A673 (cell line): ENCODE data around the gene SPRED3. TPM values are rescaled to one million over a fixed set of nuclear protein-coding genes. Genes with fewer than 3 reads are reported as not detected.

Source experiments
- BruUV-seq: library from RNA; stranded (reverse); fragments of 400-500 nt; replicated peaks from 2 replicates; lab custom pipeline; 2021; lab: Mats Ljungman, UMichigan
- CTCF ChIA-PET: fragments of 300-600 bp; sonication (Branson Sonifier 250); formaldehyde crosslinking; loops from one replicate; lab custom pipeline; 2022; ENCODE audit warnings: antibody characterized with exemption; lab: Charles Lee
- POLR2A ChIA-PET: fragments of 300-600 bp; sonication (Branson Sonifier 250); formaldehyde crosslinking; loops from one replicate; lab custom pipeline; 2022; ENCODE audit warnings: antibody characterized with exemption; ENCODE audit not compliant: low non-redundant PET; lab: Charles Lee
- DNase-seq: peaks from one replicate; pipeline ENCODE4 v3.0.0-alpha.2; 2015; ENCODE audit warnings: low spot score
- H3K27ac ChIP-seq: fragments of 200-600 bp; sonication (generic); 2 replicates; pipeline ENCODE4 v1.5.1; 2016; ENCODE audit warnings: mixed run types, low read depth, mild to moderate bottlenecking, mixed read lengths, antibody characterized with exemption, low read length; ENCODE audit not compliant: poor library complexity, severe bottlenecking
- H3K27me3 ChIP-seq: fragments of 200-600 bp; sonication (generic); replicated peaks from 2 replicates; pipeline ENCODE4 v1.6.1; 2017; ENCODE audit warnings: mixed run types, low read depth, mild to moderate bottlenecking, mixed read lengths, antibody characterized with exemption, low read length; ENCODE audit not compliant: insufficient read depth, poor library complexity
- H3K36me3 ChIP-seq: fragments of 200-600 bp; sonication (generic); 2 replicates; pipeline ENCODE4 v1.6.1; 2016; ENCODE audit warnings: mixed run types, mild to moderate bottlenecking, mixed read lengths, antibody characterized with exemption, low read length; ENCODE audit not compliant: insufficient read depth, poor library complexity, severe bottlenecking
- H3K4me1 ChIP-seq: fragments of 200-600 bp; sonication (generic); 2 replicates; pipeline ENCODE4 v1.6.1; 2017; ENCODE audit warnings: mixed run types, mild to moderate bottlenecking, mixed read lengths, antibody characterized with exemption, low read length; ENCODE audit not compliant: insufficient read depth, poor library complexity, severe bottlenecking
- H3K4me3 ChIP-seq: fragments of 200-600 bp; sonication (generic); 2 replicates; pipeline ENCODE4 v1.5.1; 2016; ENCODE audit warnings: low read depth, mixed run types, mild to moderate bottlenecking, mixed read lengths, low read length; ENCODE audit not compliant: poor library complexity, severe bottlenecking
- H3K9me3 ChIP-seq: fragments of 200-600 bp; sonication (generic); 2 replicates; pipeline ENCODE4 v1.6.1; 2016; ENCODE audit warnings: mixed run types, low read depth, mild to moderate bottlenecking, mixed read lengths, antibody characterized with exemption, low read length; ENCODE audit not compliant: poor library complexity, severe bottlenecking
- EZH2 ChIP-seq: fragments of 200-600 bp; sonication (generic); IDR thresholded peaks from 2 replicates; pipeline ENCODE4 v1.6.1; 2017; ENCODE audit warnings: borderline replicate concordance, low read depth, mild to moderate bottlenecking, mixed read lengths, antibody characterized with exemption, low read length; ENCODE audit not compliant: poor library complexity, severe bottlenecking
- intact Hi-C: fragments of 100-400 bp; cut with micrococcal nuclease; formaldehyde crosslinking; loops from one replicate; pipeline ENCODE4 v1.10.0; 2022; ENCODE audit not compliant: unreplicated experiment
- total RNA-seq: library from RNA; stranded (reverse); gene quantifications from 2 replicates; pipeline ENCODE4 v1.2.3, GENCODE V29; 2021
- TF ChIP-seq, protein P1 (sequence below): fragments of 300-800, 200-600 bp; sonication (generic); conservative IDR thresholded peaks from 2 replicates; pipeline ENCODE4 v1.5.1; 2017; ENCODE audit warnings: low read depth, mild to moderate bottlenecking, antibody characterized with exemption, low read length, moderate library complexity, mixed read lengths

Gene SPRED3
- total RNA-seq, 1 experiment from 2014 or later: 6.2 TPM

DNA sequence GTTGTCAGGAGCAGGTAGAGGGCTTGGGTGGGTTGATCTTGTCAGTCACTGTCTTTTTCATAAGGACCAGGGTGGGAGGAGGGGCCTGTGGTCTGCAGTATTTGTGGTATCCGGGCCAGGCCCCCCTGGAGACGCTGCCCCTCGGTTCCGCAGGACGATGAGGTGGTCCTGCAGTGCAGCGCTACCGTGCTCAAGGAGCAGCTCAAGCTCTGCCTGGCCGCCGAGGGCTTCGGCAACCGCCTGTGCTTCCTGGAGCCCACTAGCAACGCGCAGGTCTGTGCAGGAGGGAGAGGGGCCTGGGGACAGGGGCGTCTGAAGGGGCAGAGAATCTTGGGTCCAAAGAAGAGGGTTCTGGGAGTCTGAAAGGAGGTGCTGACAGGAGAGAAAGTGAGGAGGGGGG is 52.1 kb downstream of the SPRED3 start:
- no peak for DNase-seq
- Histone ChIP-seq H3K27me3 (no peaks in the 10 kb centered on the region), H3K36me3 (no peaks in the 10 kb centered on the region), H3K27ac (no peak overlapping the region), H3K9me3 (no peaks in the 10 kb centered on the region), H3K4me3 (no peak overlapping the region), H3K4me1 (no peaks in the 10 kb centered on the region)
- intact Hi-C loops: no loop called here
- no peak for TF ChIP-seq EZH2
- TF ChIP-seq, protein P1, sequence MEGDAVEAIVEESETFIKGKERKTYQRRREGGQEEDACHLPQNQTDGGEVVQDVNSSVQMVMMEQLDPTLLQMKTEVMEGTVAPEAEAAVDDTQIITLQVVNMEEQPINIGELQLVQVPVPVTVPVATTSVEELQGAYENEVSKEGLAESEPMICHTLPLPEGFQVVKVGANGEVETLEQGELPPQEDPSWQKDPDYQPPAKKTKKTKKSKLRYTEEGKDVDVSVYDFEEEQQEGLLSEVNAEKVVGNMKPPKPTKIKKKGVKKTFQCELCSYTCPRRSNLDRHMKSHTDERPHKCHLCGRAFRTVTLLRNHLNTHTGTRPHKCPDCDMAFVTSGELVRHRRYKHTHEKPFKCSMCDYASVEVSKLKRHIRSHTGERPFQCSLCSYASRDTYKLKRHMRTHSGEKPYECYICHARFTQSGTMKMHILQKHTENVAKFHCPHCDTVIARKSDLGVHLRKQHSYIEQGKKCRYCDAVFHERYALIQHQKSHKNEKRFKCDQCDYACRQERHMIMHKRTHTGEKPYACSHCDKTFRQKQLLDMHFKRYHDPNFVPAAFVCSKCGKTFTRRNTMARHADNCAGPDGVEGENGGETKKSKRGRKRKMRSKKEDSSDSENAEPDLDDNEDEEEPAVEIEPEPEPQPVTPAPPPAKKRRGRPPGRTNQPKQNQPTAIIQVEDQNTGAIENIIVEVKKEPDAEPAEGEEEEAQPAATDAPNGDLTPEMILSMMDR: no peak
- no TSS peak for BruUV-seq
- ChIA-PET CTCF (no interaction called here), POLR2A (no interaction called here)

DNA sequence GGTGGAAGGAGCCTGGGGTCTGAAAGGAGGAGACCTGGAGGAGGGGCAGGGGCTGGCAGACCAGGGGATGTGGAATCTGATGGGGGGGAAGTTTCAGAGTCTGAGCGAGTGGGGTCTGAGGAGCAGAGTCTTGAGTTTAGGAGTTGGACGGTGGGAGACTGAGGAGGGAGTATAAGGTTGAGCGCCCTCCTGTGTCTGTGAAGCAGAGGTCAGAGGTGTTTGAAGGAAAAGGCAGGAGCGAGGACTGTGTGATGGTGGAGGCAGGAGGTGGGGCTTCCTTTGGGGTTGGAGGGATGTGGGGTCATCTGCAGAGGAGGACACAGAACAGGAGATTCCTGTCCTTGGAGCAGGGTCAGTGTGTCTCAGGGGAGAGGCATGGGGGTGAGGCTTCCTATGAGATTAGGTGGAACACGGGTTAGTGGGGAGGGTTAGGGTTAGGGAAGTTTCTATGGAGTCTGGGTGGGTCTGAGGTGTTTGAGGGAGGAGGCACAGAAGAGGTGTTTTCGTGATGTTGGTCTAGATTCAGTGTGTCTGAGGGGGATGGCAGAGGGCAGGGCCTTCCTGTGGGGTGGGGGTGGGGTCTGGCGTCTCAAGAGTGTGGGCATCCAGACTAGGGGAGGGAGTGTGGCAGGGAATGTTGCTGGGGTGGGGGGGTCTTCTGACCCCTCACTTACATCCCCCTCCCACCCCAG is 53.3 kb downstream of the SPRED3 start:
- Histone ChIP-seq H3K9me3 (no peaks in the 10 kb centered on the region), H3K4me3 (no peak overlapping the region), H3K27me3 (no peaks in the 10 kb centered on the region), H3K27ac (no peak overlapping the region), H3K36me3 (no peaks in the 10 kb centered on the region), H3K4me1 (no peaks in the 10 kb centered on the region)
- BruUV-seq: no TSS peak
- DNase-seq: no peak
- CTCF ChIA-PET: no interaction called here
- TF ChIP-seq, protein P1: 0 out of 2 replicates have a peak, but pooled peaks have one; percentile 18
- no peak for TF ChIP-seq EZH2
- POLR2A ChIA-PET: no interaction called here
- intact Hi-C loops: no loop called here

DNA sequence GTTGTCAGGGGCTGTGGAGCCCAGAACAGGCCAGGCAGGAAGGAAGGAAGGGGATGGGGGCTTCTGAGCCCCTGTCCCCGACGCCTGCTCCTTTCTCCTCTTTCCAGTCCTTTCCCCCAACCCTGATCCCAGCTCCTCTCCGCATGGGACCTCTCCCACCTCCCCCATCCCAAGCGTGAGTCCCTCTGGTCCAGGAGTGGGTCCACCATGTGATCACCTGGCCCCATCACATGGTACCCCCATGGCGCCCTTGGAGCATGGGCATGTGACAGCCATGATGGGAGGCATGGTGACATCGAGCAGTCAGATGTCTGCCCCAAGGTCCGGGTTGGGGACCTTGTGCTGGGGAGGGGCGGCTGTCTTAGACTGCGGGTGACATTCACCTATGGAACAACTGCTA is 54.2 kb downstream of the SPRED3 start:
- no peak overlapping the region for H3K4me3 ChIP-seq
- no peak for DNase-seq
- no peaks in the 10 kb centered on the region for H3K4me1 ChIP-seq
- no peak overlapping the region for H3K27ac ChIP-seq
- H3K27me3 ChIP-seq: no peaks in the 10 kb centered on the region
- POLR2A ChIA-PET: no interaction called here
- H3K9me3 ChIP-seq: no peaks in the 10 kb centered on the region
- H3K36me3 ChIP-seq: no peaks in the 10 kb centered on the region
- intact Hi-C loops: no loop called here
- TF ChIP-seq EZH2: no peak
- TF ChIP-seq, protein P1: no peak
- no TSS peak for BruUV-seq
- CTCF ChIA-PET: no interaction called here
